ENCODE data around the gene RHEB. TPM values are rescaled to one million over a fixed set of nuclear protein-coding genes. Genes with fewer than 3 reads are reported as not detected.

Gene RHEB
- total RNA-seq, 4 donors from 2014 or later: 37.1 to 82.6 (median 54.4) TPM

DNA sequence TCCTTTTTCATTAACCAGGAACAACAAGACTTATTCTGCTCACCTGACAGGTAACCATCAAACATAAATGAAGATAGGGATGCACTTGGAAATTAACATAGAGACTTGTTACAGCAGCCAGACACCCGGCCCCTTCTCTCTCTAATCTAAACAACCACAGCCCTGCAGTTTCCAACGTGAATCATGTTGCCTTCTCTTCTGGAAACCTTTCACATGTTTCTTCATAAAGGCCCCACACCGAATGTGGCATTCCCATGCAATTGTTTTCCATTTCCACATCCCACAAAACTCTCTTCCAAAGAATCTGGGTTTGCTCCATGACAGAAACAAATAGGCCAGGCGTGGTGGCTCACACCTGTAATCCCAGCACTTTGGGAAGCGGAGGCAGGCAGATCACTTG, 94.9 kb downstream of the RHEB start:
- peak overlapping the region in 2 of 4 donors; percentile 85 to 88 for H3K27ac ChIP-seq

DNA sequence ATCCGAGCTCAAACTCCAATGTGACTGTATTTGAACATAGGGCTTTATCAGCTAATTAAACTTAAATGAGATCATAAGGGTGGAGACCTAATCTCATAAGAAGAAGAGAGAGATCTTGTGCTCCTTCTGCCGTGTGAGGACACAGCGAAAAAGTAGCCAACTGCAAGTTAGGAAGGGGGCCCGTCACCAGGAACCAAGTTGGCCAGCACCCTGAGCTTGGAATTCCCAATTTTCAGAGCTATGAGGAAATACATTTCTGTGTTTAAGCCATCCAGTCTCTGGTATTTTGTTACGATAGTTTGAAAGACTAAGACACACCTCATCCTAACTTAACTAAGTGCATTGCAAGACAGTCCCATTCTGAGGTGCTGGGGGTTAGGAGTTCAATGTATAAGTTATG, 95.8 kb downstream of the RHEB start:
- Histone ChIP-seq H3K4me3 (no peak overlapping the region), H3K36me3 (no peaks in the 10 kb centered on the region), H3K27ac (peak overlapping the region in 1 of 4 donors; percentile 23), H3K27me3 (peaks cover 0 to 19% (median 0%) of the 10 kb centered on the region in 4 donors), H3K9me3 (peaks cover 0 to 23% (median 15%) of the 10 kb centered on the region in 3 donors), H3K4me1 (peaks cover under 1 to 35% (median 16%) of the 10 kb centered on the region in 3 donors)
- intact Hi-C loops (cut with DNase I): no loop called here
- TF ChIP-seq, protein P1, sequence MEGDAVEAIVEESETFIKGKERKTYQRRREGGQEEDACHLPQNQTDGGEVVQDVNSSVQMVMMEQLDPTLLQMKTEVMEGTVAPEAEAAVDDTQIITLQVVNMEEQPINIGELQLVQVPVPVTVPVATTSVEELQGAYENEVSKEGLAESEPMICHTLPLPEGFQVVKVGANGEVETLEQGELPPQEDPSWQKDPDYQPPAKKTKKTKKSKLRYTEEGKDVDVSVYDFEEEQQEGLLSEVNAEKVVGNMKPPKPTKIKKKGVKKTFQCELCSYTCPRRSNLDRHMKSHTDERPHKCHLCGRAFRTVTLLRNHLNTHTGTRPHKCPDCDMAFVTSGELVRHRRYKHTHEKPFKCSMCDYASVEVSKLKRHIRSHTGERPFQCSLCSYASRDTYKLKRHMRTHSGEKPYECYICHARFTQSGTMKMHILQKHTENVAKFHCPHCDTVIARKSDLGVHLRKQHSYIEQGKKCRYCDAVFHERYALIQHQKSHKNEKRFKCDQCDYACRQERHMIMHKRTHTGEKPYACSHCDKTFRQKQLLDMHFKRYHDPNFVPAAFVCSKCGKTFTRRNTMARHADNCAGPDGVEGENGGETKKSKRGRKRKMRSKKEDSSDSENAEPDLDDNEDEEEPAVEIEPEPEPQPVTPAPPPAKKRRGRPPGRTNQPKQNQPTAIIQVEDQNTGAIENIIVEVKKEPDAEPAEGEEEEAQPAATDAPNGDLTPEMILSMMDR (IDR thresholded peaks at IDR 0.05): no peak
- TF ChIP-seq POLR2A (IDR thresholded peaks at IDR 0.05): no peak
- no peak for DNase-seq
- 81 to 87% methylated on average over 5 of the region's 5 CpGs for WGBS, 2 donors

More for the DNA sequence above, 94.9 kb downstream of the RHEB start:
- intact Hi-C loops (cut with DNase I): no loop called here
- Histone ChIP-seq H3K4me3 (no peak overlapping the region), H3K9me3 (peaks cover 0 to 15% (median 12%) of the 10 kb centered on the region in 3 donors), H3K27me3 (peaks cover 0 to 19% (median 0%) of the 10 kb centered on the region in 4 donors), H3K4me1 (peaks cover 6 to 44% (median 20%) of the 10 kb centered on the region in 3 donors), H3K36me3 (no peaks in the 10 kb centered on the region)
- TF ChIP-seq, protein P1 (IDR thresholded peaks at IDR 0.05): no peak
- TF ChIP-seq POLR2A (IDR thresholded peaks at IDR 0.05): no peak
- 66 to 67% methylated on average over 5 of the region's 5 CpGs for WGBS, 2 donors
- no peak for DNase-seq

DNA sequence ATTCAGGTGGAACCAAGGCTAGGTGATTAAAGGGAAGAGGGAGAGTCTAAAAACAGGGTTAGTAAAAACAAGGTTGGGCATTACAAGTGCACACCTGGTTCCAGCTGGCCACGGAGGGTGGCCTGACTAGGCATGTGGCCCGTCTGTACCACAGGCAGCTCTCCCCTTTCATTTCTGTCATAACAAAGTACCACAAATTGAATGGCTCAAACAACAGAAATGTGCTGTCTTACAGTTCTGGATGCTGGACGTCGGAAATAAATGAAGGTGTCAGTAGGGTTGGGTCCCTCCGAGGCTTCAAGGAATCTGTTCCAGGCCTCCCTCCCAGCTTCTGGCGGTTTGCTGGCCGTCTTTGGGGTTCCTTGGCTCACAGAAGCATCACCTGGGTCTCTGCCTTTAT, 96.5 kb downstream of the RHEB start:
- Histone ChIP-seq H3K36me3 (no peaks in the 10 kb centered on the region), H3K4me3 (no peak overlapping the region), H3K9me3 (peaks cover 0 to 25% (median 15%) of the 10 kb centered on the region in 3 donors), H3K4me1 (peaks cover 0 to 29% (median 16%) of the 10 kb centered on the region in 3 donors), H3K27ac (no peak overlapping the region), H3K27me3 (peaks cover 0 to 14% (median 0%) of the 10 kb centered on the region in 4 donors)
- TF ChIP-seq, protein P1 (IDR thresholded peaks at IDR 0.05): no peak
- no peak for TF ChIP-seq POLR2A (IDR thresholded peaks at IDR 0.05)
- no peak for DNase-seq
- intact Hi-C loops (cut with DNase I): no loop called here
- 68 to 71% methylated on average over 7 of the region's 7 CpGs for WGBS, 2 donors

DNA sequence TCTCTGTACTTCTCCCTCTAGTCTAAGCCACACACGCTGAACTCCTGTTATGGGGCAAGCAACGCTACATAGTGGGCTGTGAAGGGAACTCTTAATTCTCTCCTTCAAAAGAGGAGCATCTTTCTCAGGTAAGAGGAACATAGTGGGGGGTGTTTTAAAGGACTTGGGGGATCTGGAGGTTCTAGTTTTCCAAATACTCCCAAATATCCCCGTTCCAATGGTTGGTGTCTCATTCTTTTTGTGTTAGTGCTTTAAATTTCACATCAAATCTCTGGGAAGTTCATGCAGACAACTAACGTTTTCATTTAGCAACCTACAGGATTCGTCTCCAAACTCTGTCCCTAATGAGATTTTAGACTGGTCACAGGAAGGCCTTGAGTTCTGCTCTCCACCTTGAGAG, 97.5 kb downstream of the RHEB start:
- no peak overlapping the region for H3K4me3 ChIP-seq
- H3K4me1 ChIP-seq: peaks cover 0 to 19% (median 7%) of the 10 kb centered on the region in 3 donors
- H3K27me3 ChIP-seq: peaks cover 0 to 8% (median 0%) of the 10 kb centered on the region in 4 donors
- no peak for DNase-seq
- no peak for TF ChIP-seq POLR2A (IDR thresholded peaks at IDR 0.05)
- TF ChIP-seq, protein P1 (IDR thresholded peaks at IDR 0.05): no peak
- WGBS, 2 donors: 64 to 78% methylated on average over 5 of the region's 5 CpGs
- H3K9me3 ChIP-seq: peaks cover 0 to 25% (median 15%) of the 10 kb centered on the region in 3 donors
- H3K36me3 ChIP-seq: no peaks in the 10 kb centered on the region
- H3K27ac ChIP-seq: no peak overlapping the region
- intact Hi-C loops (cut with DNase I): no loop called here

DNA sequence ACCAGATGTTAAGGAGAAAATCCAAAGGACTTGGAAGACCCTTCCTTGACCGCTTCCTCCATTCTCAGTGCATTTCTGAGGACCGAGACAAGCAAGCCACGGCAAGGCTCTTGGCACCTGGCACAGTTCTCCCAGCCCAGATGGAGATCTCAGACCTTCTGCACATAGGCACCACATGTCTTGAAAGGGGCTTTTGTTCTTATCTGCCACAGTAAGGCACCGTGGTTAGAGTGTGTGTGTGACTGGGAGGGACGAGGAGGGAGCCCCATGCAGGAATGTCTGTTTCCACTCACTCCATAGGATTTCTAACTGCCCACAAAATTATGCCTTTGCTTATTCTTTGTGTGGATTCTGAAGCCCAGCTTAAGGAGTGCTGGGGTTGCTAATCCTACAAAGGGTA, 99.6 kb downstream of the RHEB start:
- DNase-seq: no peak
- no peak for TF ChIP-seq POLR2A (IDR thresholded peaks at IDR 0.05)
- TF ChIP-seq, protein P1 (IDR thresholded peaks at IDR 0.05): no peak
- no peak overlapping the region for H3K27ac ChIP-seq
- H3K9me3 ChIP-seq: peaks cover 0 to 25% (median 15%) of the 10 kb centered on the region in 3 donors
- H3K36me3 ChIP-seq: no peaks in the 10 kb centered on the region
- intact Hi-C loops (cut with DNase I): no loop called here
- H3K4me3 ChIP-seq: no peak overlapping the region
- H3K4me1 ChIP-seq: peaks cover 0 to 10% (median 0%) of the 10 kb centered on the region in 3 donors
- H3K27me3 ChIP-seq: peaks cover 0 to 24% (median 0%) of the 10 kb centered on the region in 4 donors
- WGBS, 2 donors: 73 to 100% methylated on average over 3 of the region's 5 CpGs

Data from esophagus squamous epithelium (tissue), 5 donors.